ENCODE data around the gene SNX8.
"Not testable (repeated sequence)": the region's sequence is repeated elsewhere in the genome, so short reads cannot be mapped to it uniquely, and the experiment has no call there.

The SNX8 gene

DNA sequence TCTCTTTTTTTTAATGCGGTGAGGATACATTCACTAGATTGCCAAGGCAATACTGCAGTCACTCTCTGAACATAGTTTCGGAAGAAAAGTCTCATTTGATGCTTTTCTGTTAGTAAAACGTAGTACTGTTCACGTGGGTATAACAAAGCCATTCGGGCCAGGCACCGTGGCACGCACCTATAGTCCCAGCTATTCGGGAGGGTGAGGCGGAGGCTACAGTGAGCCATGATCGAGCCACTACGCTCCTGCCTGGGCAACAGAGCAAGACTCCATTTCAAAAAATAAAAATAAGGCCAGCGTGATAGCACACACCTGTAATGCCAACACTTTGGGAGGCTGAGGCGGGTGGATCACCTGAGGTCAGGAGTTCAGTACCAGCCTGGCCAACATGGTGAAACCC is 24.6 kb downstream of the SNX8 start:
- DNase-seq = no peak

DNA sequence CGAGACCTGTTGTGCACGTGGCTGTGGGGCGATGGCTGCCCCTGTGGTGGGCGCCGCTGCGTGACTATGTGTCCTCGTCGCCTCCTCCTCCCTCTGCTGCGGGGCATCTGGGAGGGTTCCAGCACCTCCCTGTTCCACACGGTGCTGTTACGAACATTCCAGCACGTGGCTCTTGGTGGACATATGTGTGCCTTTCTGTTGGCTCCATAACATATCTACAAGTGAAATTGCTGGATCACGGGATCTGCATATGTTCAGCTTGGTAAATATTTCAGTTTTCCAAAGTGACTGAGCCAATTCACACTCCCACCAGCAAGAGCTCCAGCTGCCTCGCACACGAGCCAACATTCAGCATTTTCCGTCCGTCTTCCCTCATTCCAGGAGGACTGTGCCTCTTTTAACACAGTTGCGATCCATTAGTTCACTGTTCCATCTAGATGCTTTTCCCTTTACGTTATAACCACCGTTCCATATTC is 25.1 kb downstream of the SNX8 start:
- no peak for DNase-seq

DNA sequence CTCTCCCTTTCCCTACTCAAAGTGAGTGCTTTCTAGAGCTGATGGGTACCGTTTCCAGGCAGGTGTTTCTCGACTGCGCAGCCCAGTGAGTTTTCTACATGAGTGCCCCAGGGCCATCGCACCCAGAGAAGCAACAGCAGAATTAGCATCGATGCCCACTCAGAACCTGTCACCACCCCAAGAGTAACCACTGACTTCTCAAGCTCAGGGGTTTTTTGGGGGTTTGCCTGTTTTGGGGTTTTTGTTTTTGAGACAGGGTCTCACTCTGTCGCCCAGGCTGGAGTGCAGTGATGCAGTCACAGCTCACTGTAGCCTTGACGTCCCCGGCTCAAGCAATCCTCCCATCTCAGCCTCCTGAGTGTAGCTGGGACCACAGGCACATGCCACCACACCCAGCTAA is 25.7 kb downstream of the SNX8 start:
- no peak for DNase-seq

DNA sequence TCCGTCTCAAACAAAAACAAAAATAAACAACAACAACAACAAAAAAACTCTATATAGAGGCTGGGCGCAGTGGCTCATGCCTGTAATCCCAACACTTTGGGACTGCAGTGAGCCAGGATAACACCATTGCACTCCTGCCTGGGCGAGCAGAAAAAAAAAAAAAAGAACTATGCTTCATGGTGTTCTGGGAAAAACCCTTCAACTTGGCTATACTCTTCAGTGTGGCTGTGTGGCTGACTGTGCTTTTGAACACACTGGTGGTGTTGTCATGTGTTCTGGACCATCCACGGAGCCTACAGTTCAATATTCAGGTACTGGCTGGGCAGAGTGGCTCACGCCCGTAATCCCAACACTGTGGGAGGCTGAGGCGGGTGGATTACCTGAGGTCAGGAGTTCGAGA is 26.5 kb downstream of the SNX8 start:
- DNase-seq = no peak

DNA sequence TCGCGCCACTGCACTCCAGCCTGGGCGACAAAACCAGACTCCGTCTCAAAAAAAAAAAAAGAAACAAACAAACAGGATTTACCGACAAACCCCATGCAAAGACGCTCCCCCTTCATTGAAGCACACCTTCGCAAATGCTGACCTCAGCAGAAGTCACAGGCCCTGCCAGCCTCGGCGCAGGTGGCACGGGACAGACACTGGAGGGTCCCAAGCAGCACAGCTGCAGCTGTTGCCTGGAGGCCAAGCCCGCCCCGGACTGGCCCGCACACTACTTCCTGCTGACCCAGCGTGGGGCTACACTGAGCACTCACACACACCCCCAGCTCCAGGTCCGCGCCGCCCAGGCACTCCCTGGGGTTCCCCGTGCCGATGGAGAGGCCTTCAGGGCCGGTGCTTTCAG is 31.2 kb downstream of the SNX8 start:
- DNase-seq = no peak

DNA sequence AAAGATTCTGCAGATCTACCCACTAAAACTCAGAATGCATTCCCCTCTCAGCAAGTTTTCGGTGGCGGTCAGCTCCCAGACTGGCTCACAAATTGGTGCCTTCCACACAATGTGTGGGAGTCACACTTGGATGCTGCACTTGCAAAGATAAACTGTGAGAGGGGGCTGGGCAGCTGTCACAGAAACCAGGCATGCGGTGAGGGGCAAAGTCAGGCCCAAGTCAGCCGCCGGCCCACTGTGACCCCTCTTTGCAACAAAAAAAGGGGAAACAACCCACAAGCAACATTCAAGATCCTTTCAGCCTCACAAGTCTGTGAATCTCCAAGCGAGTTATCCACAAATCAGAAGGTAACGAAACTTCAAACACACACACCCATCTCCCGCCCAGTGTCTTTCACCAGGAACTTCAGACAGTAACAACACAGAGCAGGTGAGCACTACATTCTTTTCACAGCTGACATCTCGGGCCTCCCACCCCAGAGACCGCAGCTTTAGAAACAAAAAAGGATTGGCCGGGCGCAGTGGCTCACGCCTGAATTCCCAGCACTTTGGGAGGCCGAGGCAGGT is 32.0 kb downstream of the SNX8 start:
- DNase-seq = no peak

DNA sequence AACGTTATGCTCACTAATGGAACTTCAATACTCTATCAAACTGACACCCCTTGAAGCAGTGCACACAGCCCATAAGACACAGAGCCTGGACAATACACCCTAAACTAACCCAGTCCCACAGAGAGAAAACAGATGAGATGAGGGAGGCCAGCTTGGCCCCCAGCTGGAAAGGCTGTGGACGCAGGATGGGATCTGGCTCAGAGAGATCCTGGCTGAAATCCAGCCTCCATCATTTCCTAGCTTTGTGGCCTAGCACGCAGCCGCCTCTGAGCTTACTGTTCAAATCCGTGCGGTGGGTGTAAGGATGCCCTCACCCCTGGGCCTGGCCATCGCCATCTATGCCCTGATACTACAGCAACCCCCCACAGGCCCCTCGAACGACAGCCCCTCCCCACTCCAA is 32.7 kb downstream of the SNX8 start:
- DNase-seq = no peak

DNA sequence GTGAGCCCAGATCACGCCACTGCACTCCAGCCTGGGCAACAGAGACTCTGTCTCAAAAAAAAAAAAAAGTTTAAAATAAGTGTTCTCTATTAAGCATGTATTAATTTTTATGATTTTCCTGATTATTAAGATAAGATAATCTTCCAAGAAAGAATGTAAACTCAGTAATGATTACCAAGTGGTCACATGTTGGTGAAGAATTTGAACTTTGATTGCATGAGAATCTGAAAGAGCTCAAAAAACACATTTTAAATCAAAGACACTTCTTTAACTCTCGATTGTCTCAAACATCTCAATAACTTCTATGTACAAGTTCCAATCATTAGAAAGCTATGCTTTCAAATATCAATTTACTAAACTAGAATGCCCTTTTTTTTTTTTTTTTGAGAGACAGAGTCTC is 33.8 kb downstream of the SNX8 start:
- no peak for DNase-seq

DNA sequence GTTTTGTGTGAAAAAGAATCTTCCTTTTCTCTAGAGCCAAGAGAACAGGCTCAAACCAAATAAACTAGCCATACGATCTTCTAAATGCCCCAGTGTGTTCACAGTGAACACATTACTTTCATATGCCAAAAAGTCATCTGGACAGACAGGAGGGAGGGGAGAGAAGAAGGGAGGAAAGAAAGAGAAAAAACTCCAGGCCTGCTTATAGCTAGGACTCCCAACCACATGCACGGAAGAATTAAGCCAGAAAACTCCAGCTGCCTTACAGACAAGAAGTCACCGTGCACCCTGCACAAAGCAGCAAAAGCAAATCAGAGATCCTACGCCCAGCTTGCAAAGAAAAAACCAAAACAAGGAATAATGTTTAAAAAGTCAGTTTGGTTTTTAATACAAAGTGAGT is 34.3 kb downstream of the SNX8 start:
- no peak for DNase-seq

DNA sequence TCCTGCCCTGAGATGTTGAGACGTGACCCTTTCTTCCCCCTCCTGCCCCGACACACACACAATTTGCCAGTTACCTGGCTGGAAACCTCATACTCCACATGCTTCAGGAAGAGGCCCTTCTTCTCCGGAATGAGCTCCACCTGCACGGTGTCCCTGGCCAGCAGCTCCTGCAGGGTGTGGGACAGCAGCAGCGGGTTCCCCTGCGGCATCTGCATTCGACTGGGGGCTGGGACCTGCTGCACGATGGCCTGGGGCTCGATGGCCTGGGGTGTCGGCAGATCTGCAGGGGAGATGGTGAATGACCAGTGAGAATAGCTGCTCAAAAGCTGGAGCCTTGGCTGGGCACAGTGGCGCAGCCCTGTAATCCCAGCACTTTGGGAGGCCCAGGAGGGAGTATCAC is 36.2 kb downstream of the SNX8 start:
- no peak for DNase-seq

DNA sequence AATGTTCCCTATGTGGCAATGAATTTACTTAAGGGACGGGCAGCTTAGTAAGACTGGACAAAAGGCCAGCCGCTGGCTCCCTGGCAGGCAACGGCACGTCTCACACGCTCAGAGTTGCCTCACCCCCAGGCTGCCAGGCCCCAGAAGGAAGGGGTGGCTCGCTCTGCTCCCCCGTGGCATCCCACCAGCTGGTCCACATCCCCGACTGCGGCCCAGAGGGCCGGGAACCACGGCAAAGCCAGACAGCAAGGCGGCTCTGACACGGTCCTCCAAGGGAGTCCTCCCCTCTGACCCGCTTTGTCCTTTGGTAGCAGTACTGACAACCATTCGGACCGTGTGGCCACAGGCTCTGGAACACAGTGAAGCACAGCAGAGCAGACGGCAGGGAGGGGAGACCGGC is 38.1 kb downstream of the SNX8 start:
- no peak for DNase-seq

DNA sequence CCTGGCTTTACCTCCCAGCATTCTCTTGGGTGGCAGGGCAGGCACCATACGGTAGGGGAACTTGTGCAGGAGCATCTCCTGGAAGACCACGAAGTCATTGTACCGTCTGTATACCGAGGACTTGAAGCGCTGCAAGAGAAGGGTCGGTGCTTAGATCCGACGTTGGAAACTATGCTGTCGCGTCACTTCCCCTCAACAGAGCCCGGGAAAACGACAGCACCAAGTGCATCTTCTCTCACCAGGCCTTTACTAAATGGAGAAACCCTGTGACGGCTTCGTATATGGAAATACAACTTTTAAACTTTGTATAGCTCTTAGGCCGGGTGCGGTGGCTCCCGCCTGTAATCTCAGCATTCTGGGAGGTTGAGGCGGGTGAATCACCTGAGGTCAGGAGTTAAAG is 39.1 kb downstream of the SNX8 start:
- no peak for DNase-seq

DNA sequence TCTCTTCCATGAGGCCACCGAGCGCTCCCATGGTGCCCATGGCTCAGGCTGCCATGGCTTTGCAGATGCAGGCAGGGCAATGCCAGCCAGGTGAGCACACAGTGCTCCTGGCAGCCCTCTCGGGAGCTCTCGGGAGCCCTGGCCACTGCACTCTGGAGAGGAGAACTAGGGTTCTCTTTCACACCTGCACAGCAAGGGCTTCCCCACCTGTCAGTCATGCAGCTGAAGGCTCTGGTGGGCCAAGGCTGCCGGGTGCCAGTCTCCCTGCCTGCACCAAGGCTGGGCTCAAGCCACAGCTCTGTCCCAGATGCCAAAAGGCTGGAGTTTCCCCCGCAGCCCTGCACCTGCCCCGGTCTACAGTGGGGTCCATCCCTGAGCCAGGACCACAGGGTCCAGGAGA is 39.6 kb downstream of the SNX8 start:
- DNase-seq = no peak

DNA sequence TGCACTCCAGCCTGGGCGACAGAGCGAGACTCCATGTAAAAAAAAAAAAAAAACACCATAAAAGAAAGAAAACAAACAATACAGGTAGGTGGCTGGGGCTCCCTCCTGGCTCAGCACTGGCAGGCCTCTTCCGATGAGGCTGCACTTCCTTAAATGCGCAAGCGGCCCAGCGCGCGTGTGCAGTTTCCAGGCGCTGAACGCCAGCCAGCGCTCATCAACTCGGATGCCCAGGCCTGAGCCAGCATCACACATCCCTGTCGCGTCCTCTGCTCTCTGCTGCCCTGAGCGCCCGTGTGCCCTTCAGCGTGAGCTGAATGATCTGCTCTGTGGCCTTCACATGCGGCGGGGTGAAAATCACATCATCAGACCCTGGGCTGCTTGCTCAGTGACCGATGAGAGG is 40.4 kb downstream of the SNX8 start:
- no peak for DNase-seq

DNA sequence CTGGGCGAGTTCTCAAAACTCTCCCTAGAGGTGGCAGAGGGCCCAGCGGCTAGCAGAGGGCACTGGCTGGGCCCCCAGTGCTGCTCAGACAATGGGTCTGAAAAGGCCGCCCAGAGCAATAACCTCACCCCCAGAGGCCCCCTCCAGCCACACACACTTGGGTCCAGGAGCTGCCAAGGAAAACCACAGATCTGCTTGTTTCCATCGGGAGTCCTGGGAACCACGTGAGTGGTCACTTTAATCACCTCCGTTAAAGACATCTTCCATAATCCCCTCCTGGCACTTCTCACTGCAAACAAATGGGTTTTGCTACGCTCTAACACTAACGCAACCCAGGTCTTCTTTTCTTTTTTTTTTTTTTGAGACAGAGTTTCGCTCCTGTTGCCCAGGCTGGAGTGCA is 42.2 kb downstream of the SNX8 start:
- no peak for DNase-seq

DNA sequence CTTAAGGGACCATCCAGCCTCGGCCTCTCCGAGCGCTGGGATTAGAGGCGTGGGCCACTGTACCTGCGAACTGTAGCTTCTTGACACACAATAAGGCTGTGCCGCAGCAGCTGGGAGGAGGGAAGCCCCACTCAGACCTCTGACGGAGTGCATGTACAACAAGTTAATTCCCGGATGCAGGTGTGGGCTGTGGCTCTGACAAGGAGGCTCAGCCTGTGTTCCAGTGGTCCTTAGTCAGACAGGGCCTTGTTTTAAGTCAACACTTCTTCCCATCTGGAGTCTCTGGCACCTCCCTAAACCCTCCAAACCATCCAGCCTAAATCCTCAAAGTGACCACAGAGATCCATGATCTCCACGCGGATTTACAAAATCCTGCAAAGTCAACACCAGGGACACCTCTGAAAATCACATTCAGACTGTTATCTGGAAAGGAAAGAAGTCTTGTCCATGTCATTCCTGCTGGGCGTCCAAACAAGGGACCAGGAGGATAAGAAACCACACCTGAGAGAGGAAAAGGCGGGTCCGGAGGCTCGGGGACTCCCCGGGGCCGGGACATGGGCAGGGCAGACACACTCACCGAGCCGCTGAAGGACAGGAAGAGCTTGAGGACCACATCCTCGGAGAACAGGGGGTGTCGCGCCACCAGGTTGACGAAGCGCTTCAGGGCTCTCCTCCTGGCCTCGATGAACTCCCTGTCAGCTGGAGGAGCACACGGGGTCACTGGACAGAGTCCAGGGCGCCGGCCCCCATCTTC is 42.8 kb downstream of the SNX8 start:
- no peak for DNase-seq

DNA sequence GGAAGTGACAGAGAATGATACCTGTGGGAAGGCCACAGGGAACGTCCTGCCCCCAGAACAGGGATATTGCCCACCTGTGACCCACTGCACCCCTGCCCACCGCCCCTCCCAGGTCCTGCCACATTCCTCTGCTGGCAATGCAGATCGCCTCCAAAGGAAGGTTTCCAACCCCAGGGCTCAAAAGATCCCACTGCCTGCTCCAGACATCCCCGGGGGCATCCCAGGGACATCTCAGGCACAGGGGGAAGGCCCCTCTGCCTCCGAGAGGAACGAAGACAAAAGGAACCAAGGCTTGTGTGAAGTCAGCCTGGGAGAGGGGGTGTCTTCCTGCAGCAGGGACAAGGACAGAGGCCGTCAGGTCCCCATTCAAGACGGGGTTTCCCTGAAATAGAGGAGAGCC is 43.7 kb downstream of the SNX8 start:
- DNase-seq = no peak

DNA sequence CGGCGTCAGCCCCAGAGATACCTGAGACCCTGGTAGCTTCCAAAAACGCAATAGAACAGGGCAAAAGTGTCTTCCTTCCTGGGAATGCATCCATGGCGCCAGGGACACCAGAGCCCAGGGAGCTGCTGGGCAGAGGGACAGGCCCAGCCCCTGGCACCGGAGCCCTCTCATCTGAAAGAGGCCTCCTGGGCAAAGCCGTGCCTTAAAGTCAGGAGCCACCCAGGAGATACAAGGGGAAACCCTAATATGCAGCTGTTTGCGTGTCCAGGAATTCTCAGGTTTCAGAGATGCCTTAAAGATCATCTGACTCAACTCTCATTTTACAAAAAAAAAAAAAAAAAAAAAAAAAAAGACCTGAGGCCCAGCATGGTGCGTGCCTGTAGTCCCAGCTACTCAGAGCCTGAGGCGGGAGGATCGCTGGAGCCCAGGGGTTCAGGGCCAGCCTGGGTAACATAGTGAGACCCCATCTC is 44.2 kb downstream of the SNX8 start:
- DNase-seq = no peak

DNA sequence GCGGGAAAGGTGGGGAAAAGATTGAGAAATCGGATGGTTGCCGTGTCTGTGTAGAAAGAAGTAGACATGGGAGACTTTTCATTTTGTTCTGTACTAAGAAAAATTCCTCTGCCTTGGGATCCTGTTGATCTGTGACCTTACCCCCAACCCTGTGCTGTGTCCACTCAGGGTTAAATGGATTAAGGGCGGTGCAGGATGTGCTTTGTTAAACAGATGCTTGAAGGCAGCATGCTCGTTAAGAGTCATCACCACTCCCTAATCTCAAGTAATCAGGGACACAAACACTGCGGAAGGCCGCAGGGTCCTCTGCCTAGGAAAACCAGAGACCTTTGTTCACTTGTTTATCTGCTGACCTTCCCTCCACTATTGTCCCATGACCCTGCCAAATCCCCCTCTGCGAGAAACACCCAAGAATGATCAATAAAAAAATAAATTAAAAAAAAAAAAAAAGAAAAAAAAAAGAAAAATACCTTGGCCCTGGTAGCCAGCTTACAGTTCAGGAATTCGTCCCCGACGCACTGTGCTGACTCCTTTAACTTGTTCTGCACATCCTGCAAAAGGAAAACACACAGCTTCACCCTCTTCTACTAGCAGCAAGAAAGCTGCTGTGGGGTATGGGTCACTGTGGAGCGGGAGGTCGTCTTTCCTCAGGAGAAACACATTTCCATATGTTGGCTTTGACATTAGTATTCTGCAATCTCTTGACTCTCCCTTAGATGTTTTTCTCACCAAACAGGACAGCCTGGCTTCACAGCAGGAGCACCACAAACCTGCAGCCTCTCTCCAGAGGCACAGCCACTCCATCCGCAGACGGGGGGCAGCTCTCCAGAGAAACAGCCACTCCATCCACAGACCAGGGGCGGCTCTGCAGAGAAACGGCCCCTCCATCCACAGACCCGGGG is 44.9 kb downstream of the SNX8 start:
- DNase-seq = not testable (repeated sequence)

DNA sequence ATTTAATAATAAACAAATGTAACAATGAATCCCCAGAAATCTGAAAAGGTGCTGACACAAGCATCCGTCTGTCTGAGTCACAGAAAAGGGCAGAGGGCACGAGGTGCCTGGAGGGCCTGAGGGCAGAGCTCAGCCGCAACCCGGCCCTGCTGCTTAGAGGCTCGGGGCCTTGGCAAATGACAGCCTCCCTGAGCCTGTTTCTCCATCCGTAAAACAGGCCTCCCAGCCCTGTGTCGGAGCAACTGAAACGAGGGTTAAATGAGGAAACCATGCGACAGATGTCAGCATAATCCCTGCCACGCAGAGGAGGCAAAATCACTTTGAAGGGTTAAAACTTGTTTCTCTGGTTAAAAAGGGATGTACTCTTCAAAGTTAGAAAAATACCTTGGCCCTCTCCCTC is 47.3 kb downstream of the SNX8 start:
- no peak for DNase-seq

DNA sequence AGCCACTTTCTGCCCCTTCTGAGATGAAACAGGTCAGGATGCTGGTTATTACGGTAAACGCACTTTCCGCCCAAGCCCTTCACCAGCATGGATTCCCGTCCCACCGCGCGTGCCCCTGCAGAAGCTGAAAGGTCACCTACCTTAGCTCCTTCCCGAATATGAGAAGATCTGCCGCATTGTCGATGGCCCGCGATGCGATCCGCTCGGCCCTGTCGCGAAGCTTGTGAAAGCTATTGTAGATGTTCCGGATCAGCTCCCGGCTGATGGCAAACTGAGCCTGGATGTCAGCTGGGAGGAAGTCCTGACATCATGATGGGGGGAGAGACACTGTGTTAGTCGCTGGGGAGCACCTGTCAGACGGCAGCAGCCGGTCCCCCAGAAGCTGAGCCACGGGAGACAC is 50.1 kb downstream of the SNX8 start:
- DNase-seq = no peak

DNA sequence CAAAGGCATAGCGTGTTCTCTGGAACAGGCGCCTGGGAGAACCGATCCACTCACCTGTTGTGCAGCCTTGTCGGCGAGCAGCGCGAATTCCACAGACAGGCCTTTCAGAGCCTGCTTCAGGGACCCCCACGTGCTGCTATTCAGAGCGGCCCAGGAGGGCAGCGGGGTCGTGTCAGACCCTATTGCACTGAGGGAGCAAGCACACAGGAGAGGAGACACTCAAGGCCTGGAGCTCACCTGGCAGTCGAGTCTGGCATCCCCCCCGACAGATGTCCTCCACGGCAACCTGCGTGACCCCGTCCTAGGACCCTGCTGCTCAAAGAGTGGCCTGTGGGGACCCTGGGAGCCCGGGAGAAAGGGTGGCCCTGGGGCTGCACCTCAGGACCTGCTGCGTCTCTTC is 51.1 kb downstream of the SNX8 start:
- no peak for DNase-seq

DNA sequence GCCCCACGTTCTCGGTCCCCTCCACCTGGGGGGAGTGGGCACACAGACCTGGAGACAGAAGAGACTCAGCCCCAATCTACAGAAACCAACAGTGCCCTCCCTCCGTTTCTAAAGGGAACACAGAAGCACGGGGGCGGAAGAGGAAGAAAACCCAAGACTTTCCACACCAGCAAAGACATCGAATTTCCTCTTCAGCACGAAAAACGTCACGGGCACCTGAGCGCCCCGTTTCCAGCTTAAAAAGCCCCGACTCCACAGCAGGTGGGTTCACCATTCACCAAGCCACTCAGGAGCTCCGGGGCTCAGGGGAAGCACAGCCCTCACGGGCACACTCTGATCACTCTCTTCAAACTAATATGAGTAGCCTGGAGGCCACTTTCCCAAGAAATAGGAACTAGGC is 52.6 kb downstream of the SNX8 start:
- no peak for DNase-seq

DNA sequence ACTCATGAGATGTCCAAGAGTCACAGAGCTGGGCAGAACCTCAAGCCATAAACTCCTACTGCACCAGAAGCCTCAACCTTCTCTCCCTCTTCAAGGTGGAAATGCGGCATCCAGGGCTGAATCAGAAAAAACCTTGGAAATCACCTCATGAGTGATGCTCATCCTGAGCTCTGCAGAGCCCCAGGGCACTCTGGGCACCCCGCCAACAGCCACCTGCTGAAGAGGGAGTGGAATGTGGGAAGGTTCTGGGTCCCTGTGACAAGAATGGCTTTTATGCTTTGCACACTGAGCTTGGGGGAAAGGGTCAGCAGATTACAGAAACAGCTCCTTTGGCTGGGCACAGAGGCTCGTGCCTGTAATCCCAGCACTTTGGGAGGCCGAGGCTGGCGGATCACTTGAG is 53.4 kb downstream of the SNX8 start:
- no peak for DNase-seq
